NCI-H69 (cell line): ENCODE results near the gene TSPAN15.

Experiments
- DNase-seq: peaks from one replicate; lab custom pipeline; 2025; lab: John Stamatoyannopoulos, UW

The TSPAN15 gene

GRCh38 chr10:69553328-69553727 is 102.1 kb downstream of the TSPAN15 start:
- DNase-seq = no peak

GRCh38 chr10:69554611-69555010 is 103.3 kb downstream of the TSPAN15 start:
- DNase-seq = no peak
